Heart right ventricle (tissue), 16 donors: ENCODE measurements around the gene ENPP7. TPM values are rescaled to one million over a fixed set of nuclear protein-coding genes. Genes with fewer than 3 reads are reported as not detected.

Experiments used
- ATAC-seq, 8 donors: fragments of 200-7000 bp; cut with Tn5 transposase; one replicate each; pipeline ENCODE4 v1.9.1; 2020; ENCODE audit warnings: mild to moderate bottlenecking in 8 of 8, moderate library complexity in 8 of 8, moderate number of reproducible peaks in 1 of 8
- DNase-seq, 2 donors: peaks; one replicate each; pipeline ENCODE4 v3.0.0-alpha.2; 2020
- H3K27ac ChIP-seq, 10 donors: fragments of 200-600 bp; sonication (generic) in 2 of 10; one replicate each; pipeline versions ENCODE4 v1.5.0 to v1.8.0; 2020 to 2022; ENCODE audit warnings: mild to moderate bottlenecking in 3 of 10
- H3K27me3 ChIP-seq, 7 donors: fragments of 200-600 bp; one replicate each; pipeline ENCODE4 v1.8.0; 2021 to 2022; ENCODE audit warnings: mild to moderate bottlenecking in 2 of 7
- H3K36me3 ChIP-seq, 9 donors: fragments of 200-600 bp; sonication (generic) in 1 of 9; one replicate each; pipeline versions ENCODE4 v1.5.0 to v1.8.0; 2020 to 2022; ENCODE audit warnings: mild to moderate bottlenecking in 2 of 9
- H3K4me1 ChIP-seq, 9 donors: fragments of 200-600 bp; sonication (generic) in 1 of 9; one replicate each; pipeline versions ENCODE4 v1.5.0 to v1.8.0; 2020 to 2022; ENCODE audit warnings: mild to moderate bottlenecking in 4 of 9
- H3K4me3 ChIP-seq, 10 donors: fragments of 200-600 bp; sonication (generic) in 2 of 10; one replicate each; pipeline versions ENCODE4 v1.5.0 to v1.8.0; 2020 to 2022; ENCODE audit warnings: mild to moderate bottlenecking in 7 of 10, moderate library complexity in 2 of 10
- H3K9me3 ChIP-seq, 11 donors: fragments of 200-600 bp in 10 of 11; sonication (generic) in 2 of 11; one replicate each; pipeline versions ENCODE4 v1.5.0 to v1.8.0; 2013 to 2022; ENCODE audit warnings: mild to moderate bottlenecking in 2 of 11, control low read depth in 1 of 11, moderate library complexity in 1 of 11
- CTCF ChIP-seq, 9 donors: fragments of 200-600 bp; sonication (generic) in 2 of 9; IDR thresholded peaks; one replicate each; pipeline versions ENCODE4 v1.5.0 to v1.8.0; 2021 to 2022; ENCODE audit warnings: antibody characterized with exemption in 9 of 9, mild to moderate bottlenecking in 5 of 9, moderate library complexity in 1 of 9
- WGBS, 2 donors: extraction: QIAGEN DNeasy Blood & Tissue Kit; methylation state at CpG; one replicate each; pipeline ENCODE4 v1.1.7; 2013; ENCODE audit warnings: inconsistent platforms in 1 of 2; 5-methylcytosine and 5-hydroxymethylcytosine counted together
- intact Hi-C, 10 donors: fragments of 100-400 bp; cut with DNase I; formaldehyde crosslinking; loops; one replicate each; pipeline versions ENCODE4 v1.11.1 to v1.14.2; 2022
- polyA plus RNA-seq, 2 donors: library from polyadenylated mRNA; stranded (reverse); fragments of 200-250 nt; gene quantifications; one replicate each; pipeline ENCODE4 v1.2.3, GENCODE V29; 2013
- total RNA-seq, 10 donors: library from RNA; stranded (reverse); fragmentation: NEBNext Ultra II Directional in 3 of 10; extraction: Animal tissue kit (Norgen Biotek cat#: 25700) in 3 of 10; gene quantifications; one replicate each; pipeline versions ENCODE4 v1.2.1 to v1.2.4, GENCODE V29; 2021 to 2023
- donor health status: Arrhythmogenic right ventricular cardiomyopathy.
- donor health status: ischemic (EF 13 %, LVEDD 7.1; RV severe dilation, severe dysfunction).
- donor health status: healthy with polysubstance abuse.
- donor health status: DM: no; HTN: yes; CAD: no.
- donor health status: DM: no; HTN: no; CAD: no.
- donor health status: ischemic (EF 25% LVEDD 6.9; RV normal size, moderate dysfunction).
- donor health status: ischemic (EF 25% LVEDD 5.7; RV mildly dilated, moderate dysfunction).
- donor health status: healthy.
- donor health status: DM: yes; HTN: yes; CAD: no.
- donor health status: Ischemic cardiomyopathy.
- donor health status: ischemic (EF 35%, LVEDD 5.7; RV mildly dilated, moderate dysfunction).
- donor health status: nonischemic (EF 11% LVEDD 7.7; RV severe dilation, severe dysfunction).
- donor health status: DM: yes; HTN: yes; CAD: no.
- donor health status: PGD.
- donor health status: ischemic (EF 29% LVEDD 5.4; RV normal size, mild dysfunction).
- donor health status: nonischemic (EF 23%, LVEDD 6.1; RV moderate dilation, normal function).

Gene ENPP7
- total and polyA plus RNA-seq, 12 donors, result not detected

DNA sequence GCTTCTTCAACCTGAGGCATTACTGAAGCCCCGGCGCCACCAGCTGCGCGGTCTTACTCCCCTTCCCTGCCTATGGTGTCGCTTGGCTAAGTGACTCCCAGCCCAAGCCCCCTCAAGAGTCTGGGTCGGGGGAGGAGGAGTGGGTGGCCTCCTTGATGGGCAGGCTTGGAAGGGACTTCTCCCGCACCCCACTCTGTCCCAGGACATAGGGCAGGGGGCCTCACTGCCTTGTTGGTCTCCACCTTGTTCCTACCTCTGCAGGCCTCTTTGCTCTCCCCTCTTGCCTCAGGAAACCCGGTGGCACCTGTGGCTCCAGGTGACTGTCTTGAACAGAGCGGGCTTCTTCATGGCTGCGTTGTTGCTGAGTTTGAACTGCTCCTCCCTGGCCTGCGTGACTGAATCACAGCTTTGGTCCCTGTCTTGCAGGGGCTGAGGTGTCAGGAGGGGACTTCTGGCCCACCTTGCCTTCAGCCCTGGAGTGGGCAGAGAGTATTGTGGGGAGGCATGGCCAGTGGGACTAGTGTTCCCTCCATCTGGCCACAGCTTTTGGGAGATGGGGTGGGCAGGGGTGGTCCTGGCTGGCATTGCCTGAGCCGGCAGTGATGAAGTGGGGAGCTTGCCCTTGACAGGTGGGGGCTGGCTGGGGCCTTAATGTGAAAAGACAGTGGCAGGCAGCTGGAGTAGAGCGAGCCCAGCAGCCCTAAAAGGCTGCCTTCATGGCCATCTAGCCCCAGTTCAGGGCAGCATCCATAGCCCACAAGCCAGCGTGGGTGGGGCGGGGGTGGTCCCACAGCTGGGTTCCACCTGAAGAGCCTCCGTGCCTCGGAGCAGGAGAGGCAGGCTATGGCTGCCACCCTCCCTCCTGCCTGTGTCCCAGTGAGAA lies 54.5 kb downstream of the ENPP7 start:
- no peak overlapping the region for H3K27ac ChIP-seq
- H3K4me3 ChIP-seq, result no peak overlapping the region
- peaks cover 5 to 36% (median 14%) of the 10 kb centered on the region in 9 donors for H3K4me1 ChIP-seq
- peaks cover 12 to 57% (median 53%) of the 10 kb centered on the region in 7 donors for H3K27me3 ChIP-seq
- WGBS, 2 donors, result 97 to 98% methylated on average over 17 of the region's 17 CpGs
- intact Hi-C loops, result loop anchor here (5.0 to 10.0 kb wide), 8 partner anchors 38 to 207 kb away; no protein-coding TSS in a partner anchor
- no peaks in the 10 kb centered on the region for H3K9me3 ChIP-seq
- no peak for TF ChIP-seq CTCF (IDR thresholded peaks at IDR 0.05)
- peaks cover 0 to 21% (median 0%) of the 10 kb centered on the region in 9 donors for H3K36me3 ChIP-seq
- ATAC-seq (no peak), DNase-seq (no peak)

GRCh38 chr17:79785900-79786810 lies 55.4 kb downstream of the ENPP7 start:
- 62 to 74% methylated on average over 15 of the region's 15 CpGs for WGBS, 2 donors
- peak; percentile 20 to 82 (median 47) for ATAC-seq
- no peak for TF ChIP-seq CTCF (IDR thresholded peaks at IDR 0.05)
- Histone ChIP-seq H3K27ac (peak overlapping the region in 1 of 10 donors; percentile 34), H3K9me3 (no peaks in the 10 kb centered on the region), H3K4me1 (peaks cover 9 to 38% (median 23%) of the 10 kb centered on the region in 9 donors), H3K27me3 (peaks cover 21 to 66% (median 62%) of the 10 kb centered on the region in 7 donors), H3K36me3 (peaks cover 0 to 21% (median 0%) of the 10 kb centered on the region in 9 donors), H3K4me3 (no peak overlapping the region)
- intact Hi-C loops, result loop anchor here (5.0 to 10.0 kb wide), 8 partner anchors 39 to 206 kb away; no protein-coding TSS in a partner anchor
- no peak for DNase-seq

DNA sequence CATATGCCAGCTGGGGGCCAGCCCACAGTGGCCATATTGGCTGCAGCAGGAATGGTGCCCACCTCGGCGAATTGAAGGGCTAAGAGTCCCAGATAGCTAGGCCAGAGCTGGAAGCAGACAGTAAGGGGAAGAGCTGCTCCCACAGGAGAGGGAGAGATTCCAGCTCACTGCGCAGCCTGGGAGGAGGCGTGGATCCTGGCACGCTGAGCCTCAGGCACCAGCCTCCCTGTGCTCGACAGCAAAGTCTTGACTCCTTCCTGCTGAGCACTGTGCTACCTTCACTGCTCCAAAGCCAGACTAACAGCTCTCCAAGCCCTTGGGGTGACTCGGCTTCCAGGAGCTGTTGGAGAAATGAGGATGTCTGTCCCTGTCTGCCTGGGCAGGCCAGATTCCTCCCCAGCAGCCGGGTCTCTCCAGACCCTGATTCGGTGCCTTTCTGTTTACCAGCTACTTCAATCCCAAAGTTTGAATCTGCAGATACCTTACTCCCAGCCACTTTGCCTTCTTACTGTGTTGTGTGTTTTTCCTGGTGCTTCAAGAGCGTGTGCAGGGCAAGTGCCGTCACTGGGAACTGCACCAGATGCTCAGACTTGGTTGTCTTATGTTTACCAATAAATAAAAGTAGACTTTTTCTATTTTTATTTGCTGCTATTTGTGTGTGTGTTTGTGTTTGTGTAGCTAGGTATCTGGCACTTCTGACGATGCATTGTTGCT lies 56.3 kb downstream of the ENPP7 start:
- H3K36me3 ChIP-seq, result peaks cover 0 to 21% (median 0%) of the 10 kb centered on the region in 9 donors
- H3K9me3 ChIP-seq, result no peaks in the 10 kb centered on the region
- ATAC-seq (no peak), DNase-seq (no peak)
- no peak overlapping the region for H3K4me3 ChIP-seq
- peaks cover 9 to 40% (median 32%) of the 10 kb centered on the region in 9 donors for H3K4me1 ChIP-seq
- TF ChIP-seq CTCF (IDR thresholded peaks at IDR 0.05), result no peak
- H3K27me3 ChIP-seq, result peaks cover 25 to 74% (median 68%) of the 10 kb centered on the region in 7 donors
- intact Hi-C loops, result loop anchor here (5.0 to 10.0 kb wide), 8 partner anchors 40 to 205 kb away; no protein-coding TSS in a partner anchor
- H3K27ac ChIP-seq, result no peak overlapping the region
- WGBS, 2 donors, result 86 to 91% methylated on average over 12 of the region's 12 CpGs
